Neural crest cell (in vitro differentiated cells): ENCODE results near the gene OXSR1. TPM values are rescaled to one million over a fixed set of nuclear protein-coding genes. Genes with fewer than 3 reads are reported as not detected.

Experiments
- DNase-seq: peaks from one replicate; pipeline ENCODE4 v3.0.0; 2021; ENCODE audit warnings: low read depth, mixed read lengths, low spot score
- H3K27ac Mint-ChIP-seq: one replicate; pipeline ENCODE4 v1.8.0; 2021; ENCODE audit warnings: mild to moderate bottlenecking, mixed read lengths; ENCODE audit not compliant: unreplicated experiment
- H3K27me3 Mint-ChIP-seq: 2 replicates; pipeline ENCODE4 v1.8.0; 2021; ENCODE audit warnings: low read depth, mild to moderate bottlenecking, mixed read lengths
- H3K36me3 Mint-ChIP-seq: 2 replicates; pipeline ENCODE4 v1.8.0; 2021; ENCODE audit warnings: low read depth, mild to moderate bottlenecking, mixed read lengths
- H3K4me1 Mint-ChIP-seq: 2 replicates; pipeline ENCODE4 v1.8.0; 2021; ENCODE audit warnings: mixed read lengths
- H3K4me3 Mint-ChIP-seq: one replicate; pipeline ENCODE4 v1.8.0; 2021; ENCODE audit warnings: mild to moderate bottlenecking, mixed read lengths
- H3K9me3 Mint-ChIP-seq: 2 replicates; pipeline ENCODE4 v1.8.0; 2021; ENCODE audit warnings: mixed read lengths
- CTCF ChIP-seq: fragments of 200-600 bp; sonication (generic); conservative IDR thresholded peaks from 2 replicates; pipeline ENCODE4 v1.5.0; 2021; ENCODE audit warnings: antibody characterized with exemption, mild to moderate bottlenecking
- total RNA-seq: library from RNA; stranded (reverse); gene quantifications from 2 replicates; pipeline ENCODE4 v1.2.1, GENCODE V29; 2021

Gene OXSR1
- total RNA-seq, 1 donor from 2014 or later, result 48.4 TPM

- Mint-ChIP-seq H3K27ac (no peak overlapping the region), H3K27me3 (no peaks in the 10 kb centered on the region), H3K4me1 (no peaks in the 10 kb centered on the region), H3K36me3 (peaks cover 3% of the 10 kb centered on the region), H3K4me3 (no peak overlapping the region), H3K9me3 (peaks cover 7% of the 10 kb centered on the region)
- TF ChIP-seq CTCF, result no peak
- no peak for DNase-seq
Measured at GRCh38 chr3:38146504-38146903, 18.8 kb upstream of the OXSR1 start.

- Mint-ChIP-seq H3K36me3 (no peaks in the 10 kb centered on the region), H3K9me3 (peaks cover 7% of the 10 kb centered on the region)
- no peak for DNase-seq
Measured at GRCh38 chr3:38147421-38147820, 17.9 kb upstream of the OXSR1 start.

GRCh38 chr3:38148311-38148882 lies 16.9 kb upstream of the OXSR1 start:
- H3K9me3 Mint-ChIP-seq, result peaks cover 7% of the 10 kb centered on the region
- H3K4me3 Mint-ChIP-seq, result no peak overlapping the region
- no peaks in the 10 kb centered on the region for H3K36me3 Mint-ChIP-seq
- no peaks in the 10 kb centered on the region for H3K4me1 Mint-ChIP-seq
- TF ChIP-seq CTCF, result no peak
- no peak for DNase-seq
- H3K27ac Mint-ChIP-seq, result no peak overlapping the region
- peaks cover 2% of the 10 kb centered on the region for H3K27me3 Mint-ChIP-seq

More at GRCh38 chr3:38147421-38147820, 17.9 kb upstream of the OXSR1 start:
- H3K27me3 Mint-ChIP-seq, result no peaks in the 10 kb centered on the region
- no peak overlapping the region for H3K27ac Mint-ChIP-seq
- no peaks in the 10 kb centered on the region for H3K4me1 Mint-ChIP-seq
- no peak overlapping the region for H3K4me3 Mint-ChIP-seq
- no peak for TF ChIP-seq CTCF

- Mint-ChIP-seq H3K4me3 (no peak overlapping the region), H3K36me3 (no peaks in the 10 kb centered on the region), H3K27ac (no peak overlapping the region), H3K9me3 (peaks cover 7% of the 10 kb centered on the region), H3K4me1 (no peaks in the 10 kb centered on the region), H3K27me3 (peaks cover 2% of the 10 kb centered on the region)
- no peak for DNase-seq
- no peak for TF ChIP-seq CTCF
Measured at GRCh38 chr3:38149708-38150107, 15.6 kb upstream of the OXSR1 start.

- no peaks in the 10 kb centered on the region for H3K36me3 Mint-ChIP-seq
- no peak overlapping the region for H3K27ac Mint-ChIP-seq
- H3K27me3 Mint-ChIP-seq, result peaks cover 2% of the 10 kb centered on the region
- peaks cover 7% of the 10 kb centered on the region for H3K9me3 Mint-ChIP-seq
- H3K4me3 Mint-ChIP-seq, result no peak overlapping the region
- TF ChIP-seq CTCF, result peak; percentile 36
- no peaks in the 10 kb centered on the region for H3K4me1 Mint-ChIP-seq
- DNase-seq, result no peak
Measured at GRCh38 chr3:38150780-38151528, 14.4 kb upstream of the OXSR1 start.
